OCI-LY1 (cell line): ENCODE results near the gene EHF.

ENCODE experiments used
- H2AFZ ChIP-seq: fragments of 200-600 bp; sonication (generic), shearing (Covaris generic); 2 replicates; pipeline ENCODE4 v1.6.0; 2014; ENCODE audit warnings: antibody characterized with exemption, mild to moderate bottlenecking, low read length
- H3F3A ChIP-seq: fragments of 200-600 bp; sonication (generic), shearing (Covaris generic); 2 replicates; pipeline ENCODE4 v1.6.0; 2014; ENCODE audit warnings: mild to moderate bottlenecking, antibody characterized with exemption, low read length, moderate library complexity; ENCODE audit not compliant: insufficient read depth
- H3K27ac ChIP-seq: fragments of 200-600 bp; sonication (generic); 2 replicates; pipeline ENCODE4 v1.5.1; 2014; ENCODE audit warnings: low read length, mixed run types, mild to moderate bottlenecking, low read depth; ENCODE audit not compliant: poor library complexity, severe bottlenecking
- H3K27me3 ChIP-seq: fragments of 200-600 bp; sonication (generic); 2 replicates; pipeline ENCODE4 v1.6.0; 2014; ENCODE audit warnings: antibody characterized with exemption, mild to moderate bottlenecking, low read length, moderate library complexity; ENCODE audit not compliant: insufficient read depth
- H3K36me3 ChIP-seq: fragments of 200-600 bp; sonication (generic); 2 replicates; pipeline ENCODE4 v1.6.1; 2014; ENCODE audit warnings: mild to moderate bottlenecking, antibody characterized with exemption, low read length, moderate library complexity, mixed read lengths; ENCODE audit not compliant: insufficient read depth
- H3K4me1 ChIP-seq: fragments of 200-600 bp; sonication (generic); 2 replicates; pipeline ENCODE4 v1.5.1; 2014; ENCODE audit warnings: mild to moderate bottlenecking, low read length, moderate library complexity; ENCODE audit not compliant: insufficient read depth, severe bottlenecking
- H3K4me2 ChIP-seq: fragments of 200-600 bp; sonication (generic), shearing (Covaris generic); 2 replicates; pipeline ENCODE4 v1.6.1; 2014; ENCODE audit warnings: low read length
- H3K4me3 ChIP-seq: fragments of 200-600 bp; sonication (generic); 2 replicates; pipeline ENCODE4 v1.5.1; 2014; ENCODE audit warnings: low read length, low read depth, mild to moderate bottlenecking, mixed read lengths; ENCODE audit not compliant: poor library complexity, severe bottlenecking
- H3K79me2 ChIP-seq: fragments of 200-600 bp; shearing (Covaris generic); 2 replicates; pipeline ENCODE4 v1.6.1; 2016; ENCODE audit warnings: mixed run types, low read length, mixed read lengths; ENCODE audit not compliant: insufficient read depth
- H3K9ac ChIP-seq: fragments of 200-600 bp; sonication (generic), shearing (Covaris generic); 2 replicates; pipeline ENCODE4 v1.6.1; 2014; ENCODE audit warnings: mild to moderate bottlenecking, low read length, mixed read lengths
- H3K9me2 ChIP-seq: fragments of 200-600 bp; sonication (generic), shearing (Covaris generic); 2 replicates; pipeline ENCODE4 v1.6.1; 2014; ENCODE audit warnings: low read depth, mild to moderate bottlenecking, low read length, mixed read lengths
- H3K9me3 ChIP-seq: fragments of 200-600 bp; shearing (Covaris generic); 2 replicates; pipeline ENCODE4 v1.6.1; 2014; ENCODE audit warnings: low read length, mixed read lengths
- H4K20me1 ChIP-seq: fragments of 200-600 bp; sonication (generic), shearing (Covaris generic); 2 replicates; pipeline ENCODE4 v1.6.0; 2016; ENCODE audit warnings: mild to moderate bottlenecking, low read length; ENCODE audit not compliant: insufficient read depth
- EZH2 ChIP-seq: fragments of 200-600 bp; sonication (generic), shearing (Covaris generic); IDR thresholded peaks from 2 replicates; pipeline ENCODE4 v1.8.0; 2017; ENCODE audit warnings: borderline replicate concordance, mixed run types, mild to moderate bottlenecking, antibody characterized with exemption, low read length, moderate library complexity, mixed read lengths
- TF ChIP-seq, protein P1 (sequence below): fragments of 200-600 bp; sonication (generic), shearing (Covaris generic); IDR thresholded peaks from 2 replicates; pipeline ENCODE4 v1.5.1; 2017; ENCODE audit warnings: mild to moderate bottlenecking, antibody characterized with exemption, low read length, moderate library complexity, mixed read lengths

The EHF gene

DNA sequence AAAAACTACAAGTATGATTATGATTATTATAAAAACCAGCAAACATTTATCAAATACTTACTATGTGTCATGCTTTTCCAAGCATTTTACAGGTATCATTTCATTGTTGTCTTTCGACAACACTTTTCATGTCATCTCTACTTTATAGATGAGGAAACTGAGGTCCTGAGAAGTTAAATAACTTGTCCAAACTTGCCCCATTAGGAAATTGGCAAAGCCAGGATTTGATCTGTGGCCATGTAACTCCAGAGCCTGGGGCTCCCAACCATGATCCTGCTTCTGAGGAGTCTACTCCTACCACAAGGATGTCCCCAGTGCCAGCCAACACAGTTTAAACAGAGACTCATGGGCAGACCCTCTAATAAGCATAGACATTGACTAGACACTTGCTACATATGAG lies 15.2 kb downstream of the EHF start:
- no peak for TF ChIP-seq EZH2
- TF ChIP-seq, protein P1, sequence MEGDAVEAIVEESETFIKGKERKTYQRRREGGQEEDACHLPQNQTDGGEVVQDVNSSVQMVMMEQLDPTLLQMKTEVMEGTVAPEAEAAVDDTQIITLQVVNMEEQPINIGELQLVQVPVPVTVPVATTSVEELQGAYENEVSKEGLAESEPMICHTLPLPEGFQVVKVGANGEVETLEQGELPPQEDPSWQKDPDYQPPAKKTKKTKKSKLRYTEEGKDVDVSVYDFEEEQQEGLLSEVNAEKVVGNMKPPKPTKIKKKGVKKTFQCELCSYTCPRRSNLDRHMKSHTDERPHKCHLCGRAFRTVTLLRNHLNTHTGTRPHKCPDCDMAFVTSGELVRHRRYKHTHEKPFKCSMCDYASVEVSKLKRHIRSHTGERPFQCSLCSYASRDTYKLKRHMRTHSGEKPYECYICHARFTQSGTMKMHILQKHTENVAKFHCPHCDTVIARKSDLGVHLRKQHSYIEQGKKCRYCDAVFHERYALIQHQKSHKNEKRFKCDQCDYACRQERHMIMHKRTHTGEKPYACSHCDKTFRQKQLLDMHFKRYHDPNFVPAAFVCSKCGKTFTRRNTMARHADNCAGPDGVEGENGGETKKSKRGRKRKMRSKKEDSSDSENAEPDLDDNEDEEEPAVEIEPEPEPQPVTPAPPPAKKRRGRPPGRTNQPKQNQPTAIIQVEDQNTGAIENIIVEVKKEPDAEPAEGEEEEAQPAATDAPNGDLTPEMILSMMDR, result no peak
- no peaks in the 10 kb centered on the region for H3K27me3 ChIP-seq
- no peaks in the 10 kb centered on the region for H3K9me3 ChIP-seq
- H3K79me2 ChIP-seq, result no peaks in the 10 kb centered on the region
- H2AFZ ChIP-seq, result no peak overlapping the region
- no peak overlapping the region for H3K27ac ChIP-seq
- no peaks in the 10 kb centered on the region for H3K4me1 ChIP-seq
- H3K4me3 ChIP-seq, result no peak overlapping the region
- H4K20me1 ChIP-seq, result no peaks in the 10 kb centered on the region
- no peak overlapping the region for H3K4me2 ChIP-seq
- no peaks in the 10 kb centered on the region for H3K9me2 ChIP-seq
- no peaks in the 10 kb centered on the region for H3K36me3 ChIP-seq
- no peak overlapping the region for H3K9ac ChIP-seq
- H3F3A ChIP-seq, result no peaks in the 10 kb centered on the region

DNA sequence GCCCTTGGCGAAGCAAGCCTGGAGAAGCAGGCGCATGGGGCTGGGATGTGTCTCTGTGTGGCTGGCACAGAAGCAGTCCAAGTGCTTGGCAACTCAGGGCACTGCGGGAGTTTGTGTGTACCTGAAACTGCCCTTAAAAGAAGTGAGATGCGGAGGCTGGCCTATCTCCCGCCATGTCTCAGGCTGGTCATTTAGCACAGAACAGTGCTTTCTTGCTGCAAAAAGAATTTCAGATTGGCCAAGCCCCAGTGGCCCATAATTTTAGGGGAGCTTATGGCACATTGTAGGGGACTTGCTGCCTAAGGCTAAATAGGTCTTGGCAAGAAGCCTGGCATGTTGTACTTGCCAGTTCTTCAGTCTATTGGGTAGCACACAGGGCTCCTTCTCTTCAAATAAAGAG lies 16.4 kb downstream of the EHF start:
- Histone ChIP-seq H3K27ac (no peak overlapping the region), H3K4me3 (no peak overlapping the region), H3K79me2 (no peaks in the 10 kb centered on the region), H3K9ac (no peak overlapping the region), H4K20me1 (no peaks in the 10 kb centered on the region), H3K9me2 (no peaks in the 10 kb centered on the region), H3K36me3 (no peaks in the 10 kb centered on the region), H3K9me3 (no peaks in the 10 kb centered on the region), H3F3A (no peaks in the 10 kb centered on the region), H3K27me3 (no peaks in the 10 kb centered on the region), H2AFZ (no peak overlapping the region), H3K4me2 (no peak overlapping the region), H3K4me1 (no peaks in the 10 kb centered on the region)
- no peak for TF ChIP-seq EZH2
- TF ChIP-seq, protein P1, result no peak

DNA sequence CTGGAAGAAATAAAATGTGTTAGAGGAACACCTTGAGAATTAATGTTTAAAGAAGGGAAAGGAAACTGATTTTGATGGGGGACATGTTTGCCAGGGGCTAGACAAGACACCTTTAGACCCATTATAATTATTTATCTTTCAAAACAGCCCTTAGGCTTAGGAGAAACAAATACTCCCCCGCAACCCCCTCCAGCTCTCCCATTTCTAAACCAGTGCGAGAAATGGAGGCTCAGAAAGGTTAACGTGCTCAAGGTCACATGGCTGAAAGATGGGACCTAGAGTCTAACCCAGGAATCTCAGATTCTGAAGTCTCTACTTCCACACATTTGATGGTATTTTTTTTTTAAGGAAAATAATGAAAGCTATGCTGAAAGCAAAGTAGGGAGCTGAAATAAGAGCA lies 18.0 kb downstream of the EHF start:
- H3K79me2 ChIP-seq, result no peaks in the 10 kb centered on the region
- TF ChIP-seq, protein P1, result no peak
- TF ChIP-seq EZH2, result no peak
- H3K27me3 ChIP-seq, result no peaks in the 10 kb centered on the region
- H3K9ac ChIP-seq, result no peak overlapping the region
- no peaks in the 10 kb centered on the region for H3K36me3 ChIP-seq
- H3K4me1 ChIP-seq, result no peaks in the 10 kb centered on the region
- no peaks in the 10 kb centered on the region for H3F3A ChIP-seq
- H3K27ac ChIP-seq, result no peak overlapping the region
- no peak overlapping the region for H2AFZ ChIP-seq
- H3K9me2 ChIP-seq, result no peaks in the 10 kb centered on the region
- H3K9me3 ChIP-seq, result no peaks in the 10 kb centered on the region
- no peaks in the 10 kb centered on the region for H4K20me1 ChIP-seq
- no peak overlapping the region for H3K4me2 ChIP-seq
- H3K4me3 ChIP-seq, result no peak overlapping the region
